Ishikawa (cell line): ENCODE measurements around the gene CTU1.

Experiments used
- CREB1 ChIP-seq: IDR thresholded peaks from 2 replicates; pipeline ENCODE4 v1.6.1; 2012; ENCODE audit warnings: low read depth
- TAF1 ChIP-seq: IDR thresholded peaks from 2 replicates; pipeline ENCODE4 v1.6.1; 2012; ENCODE audit warnings: low read depth, mild to moderate bottlenecking
- TEAD4 ChIP-seq: IDR thresholded peaks from 2 replicates; pipeline ENCODE4 v1.6.1; 2012
- USF1 ChIP-seq: IDR thresholded peaks from 2 replicates; pipeline ENCODE4 v1.6.1; 2012
- YY1 ChIP-seq: IDR thresholded peaks from 2 replicates; pipeline ENCODE4 v1.6.1; 2012; ENCODE audit warnings: low read depth
- TF ChIP-seq, protein P1 (sequence below): IDR thresholded peaks from 2 replicates; pipeline ENCODE4 v1.6.1; 2012; ENCODE audit warnings: low read depth, mild to moderate bottlenecking
- TF ChIP-seq, protein P2 (sequence below): IDR thresholded peaks from 2 replicates; pipeline ENCODE4 v1.6.1; 2012

- TF ChIP-seq TAF1 = no peak
- TF ChIP-seq, protein P1, sequence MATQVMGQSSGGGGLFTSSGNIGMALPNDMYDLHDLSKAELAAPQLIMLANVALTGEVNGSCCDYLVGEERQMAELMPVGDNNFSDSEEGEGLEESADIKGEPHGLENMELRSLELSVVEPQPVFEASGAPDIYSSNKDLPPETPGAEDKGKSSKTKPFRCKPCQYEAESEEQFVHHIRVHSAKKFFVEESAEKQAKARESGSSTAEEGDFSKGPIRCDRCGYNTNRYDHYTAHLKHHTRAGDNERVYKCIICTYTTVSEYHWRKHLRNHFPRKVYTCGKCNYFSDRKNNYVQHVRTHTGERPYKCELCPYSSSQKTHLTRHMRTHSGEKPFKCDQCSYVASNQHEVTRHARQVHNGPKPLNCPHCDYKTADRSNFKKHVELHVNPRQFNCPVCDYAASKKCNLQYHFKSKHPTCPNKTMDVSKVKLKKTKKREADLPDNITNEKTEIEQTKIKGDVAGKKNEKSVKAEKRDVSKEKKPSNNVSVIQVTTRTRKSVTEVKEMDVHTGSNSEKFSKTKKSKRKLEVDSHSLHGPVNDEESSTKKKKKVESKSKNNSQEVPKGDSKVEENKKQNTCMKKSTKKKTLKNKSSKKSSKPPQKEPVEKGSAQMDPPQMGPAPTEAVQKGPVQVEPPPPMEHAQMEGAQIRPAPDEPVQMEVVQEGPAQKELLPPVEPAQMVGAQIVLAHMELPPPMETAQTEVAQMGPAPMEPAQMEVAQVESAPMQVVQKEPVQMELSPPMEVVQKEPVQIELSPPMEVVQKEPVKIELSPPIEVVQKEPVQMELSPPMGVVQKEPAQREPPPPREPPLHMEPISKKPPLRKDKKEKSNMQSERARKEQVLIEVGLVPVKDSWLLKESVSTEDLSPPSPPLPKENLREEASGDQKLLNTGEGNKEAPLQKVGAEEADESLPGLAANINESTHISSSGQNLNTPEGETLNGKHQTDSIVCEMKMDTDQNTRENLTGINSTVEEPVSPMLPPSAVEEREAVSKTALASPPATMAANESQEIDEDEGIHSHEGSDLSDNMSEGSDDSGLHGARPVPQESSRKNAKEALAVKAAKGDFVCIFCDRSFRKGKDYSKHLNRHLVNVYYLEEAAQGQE = no peak
- TF ChIP-seq YY1 = no peak
- TF ChIP-seq, protein P2, sequence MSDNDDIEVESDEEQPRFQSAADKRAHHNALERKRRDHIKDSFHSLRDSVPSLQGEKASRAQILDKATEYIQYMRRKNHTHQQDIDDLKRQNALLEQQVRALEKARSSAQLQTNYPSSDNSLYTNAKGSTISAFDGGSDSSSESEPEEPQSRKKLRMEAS = no peak
- no peak for TF ChIP-seq USF1
- TF ChIP-seq TEAD4 = no peak
- no peak for TF ChIP-seq CREB1
Measured at GRCh38 chr19:51078104-51078503, 30.1 kb downstream of the CTU1 start.
